ENCODE data around the gene PHLDB1. TPM values are rescaled to one million over a fixed set of nuclear protein-coding genes. Genes with fewer than 3 reads are reported as not detected.
A peak's percentile ranks its signal among the peaks of the same experiment; 100 is the strongest.
"Not testable (repeated sequence)": the region's sequence is repeated elsewhere in the genome, so short reads cannot be mapped to it uniquely, and the experiment has no call there.

The PHLDB1 gene
- total RNA-seq: 100 to 1,000 TPM; 299 to 365 (median 323) TPM

DNA sequence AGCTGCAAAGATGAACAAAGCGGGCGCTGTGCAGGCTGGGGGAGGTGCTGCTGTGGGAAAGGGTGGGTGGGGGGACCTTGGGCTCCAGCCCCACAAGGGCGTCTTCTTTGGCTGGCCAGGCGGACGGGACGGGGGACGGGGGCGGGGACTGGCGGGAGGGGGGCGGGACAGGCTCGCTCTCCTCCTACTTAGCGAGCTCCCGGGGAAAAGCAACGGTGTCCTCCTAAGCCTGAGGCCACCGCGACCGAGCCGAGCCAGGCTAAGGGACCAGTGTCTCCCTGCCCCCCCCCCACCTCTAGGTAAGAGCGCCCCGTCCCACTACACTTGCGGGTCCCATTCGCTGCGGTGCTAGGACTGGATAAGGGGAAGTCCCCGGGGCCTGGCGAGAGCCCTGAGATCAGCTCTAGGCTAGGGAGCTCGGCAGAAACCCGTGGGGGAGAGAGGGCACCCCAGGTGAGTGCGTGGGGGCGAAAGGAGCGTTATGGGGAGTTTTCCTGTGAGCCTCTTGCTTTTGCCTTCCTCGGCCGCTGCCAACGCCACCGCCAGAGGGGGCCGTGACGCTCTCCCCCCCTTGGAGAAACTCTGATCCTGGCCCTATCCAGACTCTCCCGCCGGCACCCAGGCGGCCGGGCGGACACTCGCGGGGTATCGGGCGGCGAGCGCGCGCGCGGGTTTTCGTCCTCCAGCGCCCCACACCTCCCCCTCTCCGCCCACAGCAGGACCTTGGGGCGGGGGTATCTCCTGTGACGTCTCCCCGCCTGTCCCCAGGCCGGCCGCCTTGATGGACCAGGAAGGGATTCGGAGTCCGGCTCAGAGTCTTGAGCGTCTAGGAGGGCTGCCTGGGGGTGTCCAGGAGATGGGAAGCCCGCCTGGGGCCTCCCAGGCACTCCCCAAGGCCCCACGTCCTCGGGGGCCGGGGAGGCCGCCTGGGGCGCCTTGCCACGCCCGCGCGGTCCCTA is at the start of gene PHLDB1:
TSS of gene PHLDB1 (plus strand) at position 215 of the 959 bp plus-strand sequence. CDS start 6,222 bp downstream, outside the sequence.
- TF ChIP-seq POLR2A (IDR thresholded peaks at IDR 0.05) (peak; percentile 50 to 71), CTCF (IDR thresholded peaks at IDR 0.05) (peak; percentile 34 to 61 (median 38)), EP300 (IDR thresholded peaks at IDR 0.05) (peak in 1 of 2 donors; percentile 79)
- Histone ChIP-seq H3K4me3 (peak within 1 kb of the TSS; percentile 59 to 86 (median 72)), H3K9me3 (no peaks in the 10 kb centered on the region), H3K4me1 (peaks cover 0 to 80% (median 64%) of the 10 kb centered on the region in 4 donors), H3K36me3 (peaks cover 0 to under 1% (median 0%) of the 10 kb centered on the region in 3 donors), H3K27me3 (no peaks in the 10 kb centered on the region), H3K27ac (peak within 1 kb of the TSS; percentile 98 to 99 (median 98))
- 0 to 2% methylated on average over 27 to 55 of the region's 72 CpGs for WGBS, 2 donors
- peak; percentile 64 to 67 for DNase-seq (ENCODE audit: low spot score in 2 of 2)

GRCh38 chr11:118560806-118561205 is 46.6 kb upstream of the PHLDB1 start:
- WGBS, 2 donors: 88 to 91% methylated on average over 4 of the region's 4 CpGs
- no peak for DNase-seq (ENCODE audit: low spot score in 2 of 2)
- Histone ChIP-seq H3K9me3 (no peaks in the 10 kb centered on the region), H3K4me1 (peaks cover 0 to 14% (median 5%) of the 10 kb centered on the region in 4 donors), H3K27me3 (no peaks in the 10 kb centered on the region), H3K36me3 (peaks cover 0 to 67% (median 0%) of the 10 kb centered on the region in 3 donors), H3K4me3 (no peak overlapping the region), H3K27ac (no peak overlapping the region)
- no peak for TF ChIP-seq POLR2A (IDR thresholded peaks at IDR 0.05)
- TF ChIP-seq EP300 (IDR thresholded peaks at IDR 0.05): no peak

GRCh38 chr11:118565051-118565450 is 42.4 kb upstream of the PHLDB1 start:
- no peak for DNase-seq (ENCODE audit: low spot score in 2 of 2)
- 31 to 33% methylated on average over 5 of the region's 5 CpGs for WGBS, 2 donors
- TF ChIP-seq CTCF (IDR thresholded peaks at IDR 0.05): no peak
- TF ChIP-seq POLR2A (IDR thresholded peaks at IDR 0.05): no peak
- no peak for TF ChIP-seq EP300 (IDR thresholded peaks at IDR 0.05)
- H3K4me3 ChIP-seq: peak overlapping the region; percentile 42 to 62 (median 58)
- peaks cover 0 to 18% (median 5%) of the 10 kb centered on the region in 4 donors for H3K4me1 ChIP-seq
- peak overlapping the region in 3 of 4 donors; percentile 73 to 86 (median 82) for H3K27ac ChIP-seq
- H3K36me3 ChIP-seq: peaks cover 0 to 28% (median 0%) of the 10 kb centered on the region in 3 donors
- no peaks in the 10 kb centered on the region for H3K9me3 ChIP-seq
- H3K27me3 ChIP-seq: no peaks in the 10 kb centered on the region

- no peaks in the 10 kb centered on the region for H3K27me3 ChIP-seq
- H3K36me3 ChIP-seq: no peaks in the 10 kb centered on the region
- H3K4me1 ChIP-seq: peaks cover 0 to 38% (median 20%) of the 10 kb centered on the region in 4 donors
- no peak for DNase-seq (ENCODE audit: low spot score in 2 of 2)
- TF ChIP-seq CTCF (IDR thresholded peaks at IDR 0.05) (no peak), EP300 (IDR thresholded peaks at IDR 0.05) (no peak), POLR2A (IDR thresholded peaks at IDR 0.05) (no peak)
- 86 to 88% methylated on average over 2 of the region's 2 CpGs for WGBS, 2 donors
- no peak overlapping the region for H3K27ac ChIP-seq
- H3K9me3 ChIP-seq: no peaks in the 10 kb centered on the region
- H3K4me3 ChIP-seq: no peak overlapping the region
Measured at GRCh38 chr11:118569670-118570069, 37.7 kb upstream of the PHLDB1 start.

- TF ChIP-seq CTCF (IDR thresholded peaks at IDR 0.05) (no peak), POLR2A (IDR thresholded peaks at IDR 0.05) (no peak), EP300 (IDR thresholded peaks at IDR 0.05) (no peak)
- no peaks in the 10 kb centered on the region for H3K27me3 ChIP-seq
- no peak for DNase-seq (ENCODE audit: low spot score in 2 of 2)
- H3K4me1 ChIP-seq: peaks cover 0 to 42% (median 23%) of the 10 kb centered on the region in 4 donors
- no peaks in the 10 kb centered on the region for H3K36me3 ChIP-seq
- peak overlapping the region in 1 of 4 donors; percentile 99 for H3K27ac ChIP-seq
- H3K4me3 ChIP-seq: no peak overlapping the region
- 97 to 98% methylated on average over 1 of the region's 1 CpG for WGBS, 2 donors
- no peaks in the 10 kb centered on the region for H3K9me3 ChIP-seq
Measured at GRCh38 chr11:118570787-118571186, 36.6 kb upstream of the PHLDB1 start.

DNA sequence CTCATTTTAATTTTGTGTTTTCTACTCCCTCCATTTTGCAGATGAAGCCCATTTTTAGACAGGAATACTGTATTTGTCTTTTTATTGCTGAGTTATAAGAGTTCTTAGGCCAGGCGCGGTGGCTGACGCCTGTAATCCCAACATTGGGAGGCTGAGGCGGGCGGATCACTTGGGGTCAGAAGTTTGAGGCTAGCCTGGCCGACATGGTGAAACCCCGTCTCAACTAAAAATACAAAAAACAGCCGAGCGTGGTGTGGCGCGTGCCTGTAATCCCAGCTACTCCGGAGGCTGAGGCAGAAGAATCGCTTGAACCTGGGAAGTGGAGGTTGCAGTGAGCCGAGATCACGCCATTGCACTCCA is 35.7 kb upstream of the PHLDB1 start:
- H3K27ac ChIP-seq: peak overlapping the region; percentile 92 to 99 (median 94)
- H3K9me3 ChIP-seq; DNase-seq (ENCODE audit: low spot score in 2 of 2); H3K36me3 ChIP-seq; H3K27me3 ChIP-seq: not testable (repeated sequence)
- peaks cover 0 to 47% (median 23%) of the 10 kb centered on the region in 4 donors for H3K4me1 ChIP-seq
- WGBS, 2 donors: 5% methylated on average over 15 of the region's 15 CpGs
- H3K4me3 ChIP-seq: peak overlapping the region; percentile 63 to 99 (median 86)
